Thyroid gland (tissue), 4 donors: ENCODE measurements around the gene CREB3L1. TPM values are rescaled to one million over a fixed set of nuclear protein-coding genes. Genes with fewer than 3 reads are reported as not detected.

Experiments
- DNase-seq, 2 donors: peaks; one replicate each; pipeline ENCODE4 v3.0.0-alpha.2; 2019
- H3K27ac ChIP-seq, 3 donors: fragments of 200-600 bp; sonication (generic); 1 replicate in 2 of 3; 2 replicates in 1 of 3; pipeline ENCODE4 v1.5.1; 2016 to 2019; ENCODE audit warnings: mild to moderate bottlenecking in 1 of 3, moderate library complexity in 1 of 3
- H3K27me3 ChIP-seq: fragments of 200-600 bp; sonication (generic); one replicate; pipeline ENCODE4 v1.5.1; 2019
- H3K36me3 ChIP-seq, 2 donors: fragments of 200-600 bp; sonication (generic); one replicate each; pipeline ENCODE4 v1.5.1; 2016 to 2019
- H3K4me1 ChIP-seq, 2 donors: fragments of 200-600 bp; sonication (generic); one replicate each; pipeline ENCODE4 v1.5.1; 2017 to 2019
- H3K4me3 ChIP-seq, 3 donors: fragments of 200-600 bp; sonication (generic); replicated peaks in 1 of 3; 1 replicate in 2 of 3; 2 replicates in 1 of 3; pipeline ENCODE4 v1.5.1; 2016; ENCODE audit warnings: mild to moderate bottlenecking in 1 of 3
- H3K9me3 ChIP-seq: fragments of 200-600 bp; sonication (generic); one replicate; pipeline ENCODE4 v1.5.1; 2017
- CTCF ChIP-seq, 6 experiments: fragments of 200-600 bp in 3 of 6; fragments of 450-650 bp in 3 of 6; sonication (generic) in 3 of 6; IDR thresholded peaks; one replicate each; pipeline ENCODE4 v1.5.1; 2016 to 2019; ENCODE audit warnings: antibody characterized with exemption in 6 of 6, mild to moderate bottlenecking in 2 of 6, inconsistent platforms in 1 of 6, moderate library complexity in 1 of 6
- POLR2A ChIP-seq, 2 donors: fragments of 450-650 bp; IDR thresholded peaks; one replicate each; pipeline ENCODE4 v1.6.1; 2017; ENCODE audit warnings: antibody characterized with exemption in 2 of 2, mild to moderate bottlenecking in 2 of 2, moderate library complexity in 1 of 2
- WGBS, 2 donors: methylation state at CpG; one replicate each; pipeline ENCODE4 v1.1.5; 2017; 5-methylcytosine and 5-hydroxymethylcytosine counted together
- intact Hi-C: fragments of 100-400 bp; cut with DNase I; formaldehyde crosslinking; loops from one replicate; pipeline ENCODE4 v1.15.1; 2023
- total RNA-seq, 4 donors: library from RNA; depleted of rRNA; stranded (reverse); fragments of >200 nt; gene quantifications; one replicate each; pipeline ENCODE4 v1.2.3, GENCODE V29; 2016

The CREB3L1 gene
- total RNA-seq, 4 donors from 2014 or later = 0.88 to 3.1 (median 2.1) TPM

GRCh38 chr11:46248289-46249102 is 29.0 kb upstream of the CREB3L1 start:
- no peak overlapping the region for H3K27ac ChIP-seq
- 87 to 89% methylated on average over 19 of the region's 19 CpGs for WGBS, 2 donors
- intact Hi-C loops = no loop called here
- no peak overlapping the region for H3K4me3 ChIP-seq
- no peak for DNase-seq
- TF ChIP-seq POLR2A (IDR thresholded peaks at IDR 0.05) (no peak), CTCF (IDR thresholded peaks at IDR 0.05) (no peak)
- H3K36me3 ChIP-seq = no peaks in the 10 kb centered on the region
- peaks cover 0 to 4% of the 10 kb centered on the region in 2 donors for H3K4me1 ChIP-seq
- no peaks in the 10 kb centered on the region for H3K9me3 ChIP-seq
- no peaks in the 10 kb centered on the region for H3K27me3 ChIP-seq

- 71 to 74% methylated on average over 8 of the region's 8 CpGs for WGBS, 2 donors
- intact Hi-C loops = no loop called here
- H3K4me1 ChIP-seq = no peaks in the 10 kb centered on the region
- TF ChIP-seq CTCF (IDR thresholded peaks at IDR 0.05) (no peak), POLR2A (IDR thresholded peaks at IDR 0.05) (no peak)
- no peaks in the 10 kb centered on the region for H3K36me3 ChIP-seq
- no peaks in the 10 kb centered on the region for H3K27me3 ChIP-seq
- no peak for DNase-seq
- no peak overlapping the region for H3K27ac ChIP-seq
- no peak overlapping the region for H3K4me3 ChIP-seq
- no peaks in the 10 kb centered on the region for H3K9me3 ChIP-seq
Measured at GRCh38 chr11:46249103-46249937, 28.1 kb upstream of the CREB3L1 start.

GRCh38 chr11:46249938-46250744 is 27.3 kb upstream of the CREB3L1 start:
- H3K4me3 ChIP-seq = no peak overlapping the region
- H3K4me1 ChIP-seq = no peaks in the 10 kb centered on the region
- 91 to 97% methylated on average over 4 of the region's 4 CpGs for WGBS, 2 donors
- no peaks in the 10 kb centered on the region for H3K36me3 ChIP-seq
- H3K9me3 ChIP-seq = no peaks in the 10 kb centered on the region
- intact Hi-C loops = no loop called here
- H3K27ac ChIP-seq = no peak overlapping the region
- no peak for DNase-seq
- no peak for TF ChIP-seq POLR2A (IDR thresholded peaks at IDR 0.05)
- no peak for TF ChIP-seq CTCF (IDR thresholded peaks at IDR 0.05)
- no peaks in the 10 kb centered on the region for H3K27me3 ChIP-seq

- Histone ChIP-seq H3K27ac (no peak overlapping the region), H3K36me3 (no peaks in the 10 kb centered on the region), H3K27me3 (no peaks in the 10 kb centered on the region), H3K9me3 (no peaks in the 10 kb centered on the region), H3K4me1 (no peaks in the 10 kb centered on the region), H3K4me3 (no peak overlapping the region)
- no peak for TF ChIP-seq POLR2A (IDR thresholded peaks at IDR 0.05)
- WGBS, 2 donors = 92 to 96% methylated on average over 2 of the region's 2 CpGs
- DNase-seq = no peak
- intact Hi-C loops = no loop called here
Measured at GRCh38 chr11:46250745-46251052, 26.8 kb upstream of the CREB3L1 start.

GRCh38 chr11:46251954-46252353 is 25.5 kb upstream of the CREB3L1 start:
- no peaks in the 10 kb centered on the region for H3K36me3 ChIP-seq
- no peaks in the 10 kb centered on the region for H3K27me3 ChIP-seq
- no peak overlapping the region for H3K27ac ChIP-seq
- H3K9me3 ChIP-seq = no peaks in the 10 kb centered on the region
- no peaks in the 10 kb centered on the region for H3K4me1 ChIP-seq
- WGBS, 2 donors = 65 to 68% methylated on average over 4 to 5 of the region's 6 CpGs
- H3K4me3 ChIP-seq = no peak overlapping the region
- intact Hi-C loops = no loop called here
- DNase-seq = no peak
- TF ChIP-seq POLR2A (IDR thresholded peaks at IDR 0.05) = no peak
- TF ChIP-seq CTCF (IDR thresholded peaks at IDR 0.05) = no peak
